ENCODE data around the gene HSPG2.
A peak's percentile ranks its signal among the peaks of the same experiment; 100 is the strongest.

Gene HSPG2

GRCh38 chr1:21936366-21937031 lies 611 bp downstream of the HSPG2 start:
- H3K4me3 ChIP-seq (replicated peaks; ENCODE audit: insufficient read depth, low read length), result peak overlapping the region; percentile 41
- TF ChIP-seq REST (IDR thresholded peaks at IDR 0.05; ENCODE audit: insufficient replicate concordance, low read depth), result no peak
- TF ChIP-seq GABPA (IDR thresholded peaks at IDR 0.05; ENCODE audit: low read depth), result no peak
- TF ChIP-seq POLR2AphosphoS5 (IDR thresholded peaks at IDR 0.05; ENCODE audit: low read depth), result no peak
- TF ChIP-seq SPI1 (IDR thresholded peaks at IDR 0.05; ENCODE audit: borderline replicate concordance, low read depth), result no peak
- TF ChIP-seq CTCF (IDR thresholded peaks at IDR 0.05; ENCODE audit: insufficient read depth, low read length), result no peak
- DNase-seq (ENCODE audit: low read depth in 1 of 2, low spot score in 1 of 2), result no peak
- no peaks in the 10 kb centered on the region for H3K27me3 ChIP-seq (ENCODE audit: insufficient read depth, poor library complexity, severe bottlenecking)
- no peak overlapping the region for H3K27ac ChIP-seq (replicated peaks)

- Histone ChIP-seq H3K27ac (replicated peaks) (no peak overlapping the region), H3K4me3 (replicated peaks; ENCODE audit: insufficient read depth, low read length) (no peak overlapping the region), H3K27me3 (ENCODE audit: insufficient read depth, poor library complexity, severe bottlenecking) (no peaks in the 10 kb centered on the region)
- DNase-seq (ENCODE audit: low read depth in 1 of 2, low spot score in 1 of 2), result no peak
- TF ChIP-seq POLR2AphosphoS5 (IDR thresholded peaks at IDR 0.05; ENCODE audit: low read depth) (no peak), REST (IDR thresholded peaks at IDR 0.05; ENCODE audit: insufficient replicate concordance, low read depth) (no peak), CTCF (IDR thresholded peaks at IDR 0.05; ENCODE audit: insufficient read depth, low read length) (no peak), SPI1 (IDR thresholded peaks at IDR 0.05; ENCODE audit: borderline replicate concordance, low read depth) (no peak), GABPA (IDR thresholded peaks at IDR 0.05; ENCODE audit: low read depth) (no peak)
Measured at GRCh38 chr1:21935891-21936365, 1.2 kb downstream of the HSPG2 start.

- Histone ChIP-seq H3K27ac (replicated peaks) (no peak overlapping the region), H3K27me3 (ENCODE audit: insufficient read depth, poor library complexity, severe bottlenecking) (no peaks in the 10 kb centered on the region), H3K4me3 (replicated peaks; ENCODE audit: insufficient read depth, low read length) (no peak overlapping the region)
- no peak for TF ChIP-seq SPI1 (IDR thresholded peaks at IDR 0.05; ENCODE audit: borderline replicate concordance, low read depth)
- TF ChIP-seq REST (IDR thresholded peaks at IDR 0.05; ENCODE audit: insufficient replicate concordance, low read depth), result no peak
- no peak for TF ChIP-seq POLR2AphosphoS5 (IDR thresholded peaks at IDR 0.05; ENCODE audit: low read depth)
- TF ChIP-seq GABPA (IDR thresholded peaks at IDR 0.05; ENCODE audit: low read depth), result no peak
- TF ChIP-seq CTCF (IDR thresholded peaks at IDR 0.05; ENCODE audit: insufficient read depth, low read length), result no peak
- DNase-seq (ENCODE audit: low read depth in 1 of 2, low spot score in 1 of 2), result no peak
Measured at GRCh38 chr1:21935393-21935804, 1.7 kb downstream of the HSPG2 start.
